ENCODE data around the gene CACTIN. TPM values are rescaled to one million over a fixed set of nuclear protein-coding genes. Genes with fewer than 3 reads are reported as not detected.

CACTIN gene
- total and polyA plus RNA-seq, 4 donors = 11.0 to 32.6 (median 27.9) TPM

- H3K4me3 ChIP-seq (ENCODE audit: low read depth, low read length) = no peak overlapping the region
- no peaks in the 10 kb centered on the region for H3K9me3 ChIP-seq (ENCODE audit: control insufficient read depth, insufficient read depth, low read length)
- peaks cover 92% of the 10 kb centered on the region for H3K36me3 ChIP-seq (ENCODE audit: control insufficient read depth, insufficient read depth, low read length)
- H3K27me3 ChIP-seq (ENCODE audit: control insufficient read depth, insufficient read depth, low read length) = no peaks in the 10 kb centered on the region
- WGBS (ENCODE audit: insufficient coverage) = 91% methylated on average over 55 of the region's 55 CpGs
- H3K4me1 ChIP-seq (ENCODE audit: control insufficient read depth, insufficient read depth, low read length) = no peaks in the 10 kb centered on the region
- no peak for DNase-seq (ENCODE audit: low read depth in 4 of 6, low spot score in 6 of 6)
- no peak overlapping the region for H3K27ac ChIP-seq (ENCODE audit: low read depth, low read length)
Measured at GRCh38 chr19:3638208-3639193, 11.9 kb upstream of the CACTIN start.

GRCh38 chr19:3637621-3638020 is 11.0 kb upstream of the CACTIN start:
- no peak overlapping the region for H3K4me3 ChIP-seq (ENCODE audit: low read depth, low read length)
- DNase-seq (ENCODE audit: low read depth in 4 of 6, low spot score in 6 of 6) = no peak
- 95% methylated on average over 22 of the region's 23 CpGs for WGBS (ENCODE audit: insufficient coverage)

GRCh38 chr19:3636962-3637361 is 10.4 kb upstream of the CACTIN start:
- Histone ChIP-seq H3K9me3 (ENCODE audit: control insufficient read depth, insufficient read depth, low read length) (no peaks in the 10 kb centered on the region), H3K27me3 (ENCODE audit: control insufficient read depth, insufficient read depth, low read length) (no peaks in the 10 kb centered on the region), H3K4me3 (ENCODE audit: low read depth, low read length) (no peak overlapping the region), H3K4me1 (ENCODE audit: control insufficient read depth, insufficient read depth, low read length) (no peaks in the 10 kb centered on the region), H3K36me3 (ENCODE audit: control insufficient read depth, insufficient read depth, low read length) (peaks cover 92% of the 10 kb centered on the region), H3K27ac (ENCODE audit: low read depth, low read length) (no peak overlapping the region)
- 94% methylated on average over 20 of the region's 20 CpGs for WGBS (ENCODE audit: insufficient coverage)
- DNase-seq (ENCODE audit: low read depth in 4 of 6, low spot score in 6 of 6) = no peak

More at GRCh38 chr19:3637621-3638020, 11.0 kb upstream of the CACTIN start:
- Histone ChIP-seq H3K9me3 (ENCODE audit: control insufficient read depth, insufficient read depth, low read length) (no peaks in the 10 kb centered on the region), H3K36me3 (ENCODE audit: control insufficient read depth, insufficient read depth, low read length) (peaks cover 92% of the 10 kb centered on the region), H3K4me1 (ENCODE audit: control insufficient read depth, insufficient read depth, low read length) (no peaks in the 10 kb centered on the region), H3K27ac (ENCODE audit: low read depth, low read length) (no peak overlapping the region), H3K27me3 (ENCODE audit: control insufficient read depth, insufficient read depth, low read length) (no peaks in the 10 kb centered on the region)

GRCh38 chr19:3636506-3636905 is 9.9 kb upstream of the CACTIN start:
- 85% methylated on average over 20 of the region's 20 CpGs for WGBS (ENCODE audit: insufficient coverage)
- no peak overlapping the region for H3K27ac ChIP-seq (ENCODE audit: low read depth, low read length)
- no peaks in the 10 kb centered on the region for H3K4me1 ChIP-seq (ENCODE audit: control insufficient read depth, insufficient read depth, low read length)
- H3K4me3 ChIP-seq (ENCODE audit: low read depth, low read length) = no peak overlapping the region
- H3K36me3 ChIP-seq (ENCODE audit: control insufficient read depth, insufficient read depth, low read length) = peaks cover 92% of the 10 kb centered on the region
- no peaks in the 10 kb centered on the region for H3K27me3 ChIP-seq (ENCODE audit: control insufficient read depth, insufficient read depth, low read length)
- H3K9me3 ChIP-seq (ENCODE audit: control insufficient read depth, insufficient read depth, low read length) = no peaks in the 10 kb centered on the region
- no peak for DNase-seq (ENCODE audit: low read depth in 4 of 6, low spot score in 6 of 6)

GRCh38 chr19:3634496-3635045 is 8.0 kb upstream of the CACTIN start:
- WGBS (ENCODE audit: insufficient coverage) = 96% methylated on average over 19 of the region's 19 CpGs
- Histone ChIP-seq H3K27ac (ENCODE audit: low read depth, low read length) (no peak overlapping the region), H3K36me3 (ENCODE audit: control insufficient read depth, insufficient read depth, low read length) (peaks cover 93% of the 10 kb centered on the region), H3K27me3 (ENCODE audit: control insufficient read depth, insufficient read depth, low read length) (no peaks in the 10 kb centered on the region), H3K4me3 (ENCODE audit: low read depth, low read length) (no peak overlapping the region), H3K9me3 (ENCODE audit: control insufficient read depth, insufficient read depth, low read length) (no peaks in the 10 kb centered on the region), H3K4me1 (ENCODE audit: control insufficient read depth, insufficient read depth, low read length) (no peaks in the 10 kb centered on the region)
- no peak for DNase-seq (ENCODE audit: low read depth in 4 of 6, low spot score in 6 of 6)

DNA sequence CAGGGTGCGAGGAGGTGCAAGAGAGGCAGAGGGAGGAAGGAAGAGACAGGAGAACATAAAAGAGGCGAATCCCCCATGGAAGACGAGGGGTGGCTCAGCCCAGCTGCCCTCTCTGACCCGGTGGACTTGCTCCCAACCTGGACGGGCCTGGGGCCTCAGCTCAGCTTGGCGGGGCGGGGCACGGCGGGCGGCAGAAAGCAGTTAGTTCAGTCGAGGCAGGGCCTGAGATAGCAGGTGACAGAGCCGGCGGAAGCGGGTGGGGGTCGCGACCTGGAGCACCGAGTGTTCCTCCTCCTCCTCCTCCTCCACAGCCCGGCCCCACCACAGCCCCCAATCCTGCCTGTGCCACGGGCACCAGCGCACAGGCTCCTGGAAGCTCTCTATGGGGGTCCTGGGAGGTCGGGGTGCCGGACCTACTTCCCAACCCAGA is 7.0 kb upstream of the CACTIN start:
- H3K27ac ChIP-seq (ENCODE audit: low read depth, low read length) = no peak overlapping the region
- no peak overlapping the region for H3K4me3 ChIP-seq (ENCODE audit: low read depth, low read length)
- WGBS (ENCODE audit: insufficient coverage) = 90% methylated on average over 20 of the region's 22 CpGs
- peaks cover 83% of the 10 kb centered on the region for H3K36me3 ChIP-seq (ENCODE audit: control insufficient read depth, insufficient read depth, low read length)
- DNase-seq (ENCODE audit: low read depth in 4 of 6, low spot score in 6 of 6) = no peak
- H3K27me3 ChIP-seq (ENCODE audit: control insufficient read depth, insufficient read depth, low read length) = no peaks in the 10 kb centered on the region
- no peaks in the 10 kb centered on the region for H3K9me3 ChIP-seq (ENCODE audit: control insufficient read depth, insufficient read depth, low read length)
- no peaks in the 10 kb centered on the region for H3K4me1 ChIP-seq (ENCODE audit: control insufficient read depth, insufficient read depth, low read length)

- 88% methylated on average over 49 of the region's 50 CpGs for WGBS (ENCODE audit: insufficient coverage)
- Histone ChIP-seq H3K4me3 (ENCODE audit: low read depth, low read length) (no peak overlapping the region), H3K27me3 (ENCODE audit: control insufficient read depth, insufficient read depth, low read length) (no peaks in the 10 kb centered on the region), H3K9me3 (ENCODE audit: control insufficient read depth, insufficient read depth, low read length) (no peaks in the 10 kb centered on the region), H3K36me3 (ENCODE audit: control insufficient read depth, insufficient read depth, low read length) (peaks cover 76% of the 10 kb centered on the region), H3K4me1 (ENCODE audit: control insufficient read depth, insufficient read depth, low read length) (no peaks in the 10 kb centered on the region), H3K27ac (ENCODE audit: low read depth, low read length) (no peak overlapping the region)
- DNase-seq (ENCODE audit: low read depth in 4 of 6, low spot score in 6 of 6) = no peak
Measured at GRCh38 chr19:3632739-3633558, 6.4 kb upstream of the CACTIN start.

GRCh38 chr19:3632098-3632497 is 5.5 kb upstream of the CACTIN start:
- no peak for DNase-seq (ENCODE audit: low read depth in 4 of 6, low spot score in 6 of 6)
- no peak overlapping the region for H3K4me3 ChIP-seq (ENCODE audit: low read depth, low read length)
- H3K36me3 ChIP-seq (ENCODE audit: control insufficient read depth, insufficient read depth, low read length) = peaks cover 68% of the 10 kb centered on the region
- peaks cover 4% of the 10 kb centered on the region for H3K4me1 ChIP-seq (ENCODE audit: control insufficient read depth, insufficient read depth, low read length)
- H3K9me3 ChIP-seq (ENCODE audit: control insufficient read depth, insufficient read depth, low read length) = no peaks in the 10 kb centered on the region
- no peaks in the 10 kb centered on the region for H3K27me3 ChIP-seq (ENCODE audit: control insufficient read depth, insufficient read depth, low read length)
- no peak overlapping the region for H3K27ac ChIP-seq (ENCODE audit: low read depth, low read length)
- WGBS (ENCODE audit: insufficient coverage) = 86% methylated on average over 13 of the region's 16 CpGs

DNA sequence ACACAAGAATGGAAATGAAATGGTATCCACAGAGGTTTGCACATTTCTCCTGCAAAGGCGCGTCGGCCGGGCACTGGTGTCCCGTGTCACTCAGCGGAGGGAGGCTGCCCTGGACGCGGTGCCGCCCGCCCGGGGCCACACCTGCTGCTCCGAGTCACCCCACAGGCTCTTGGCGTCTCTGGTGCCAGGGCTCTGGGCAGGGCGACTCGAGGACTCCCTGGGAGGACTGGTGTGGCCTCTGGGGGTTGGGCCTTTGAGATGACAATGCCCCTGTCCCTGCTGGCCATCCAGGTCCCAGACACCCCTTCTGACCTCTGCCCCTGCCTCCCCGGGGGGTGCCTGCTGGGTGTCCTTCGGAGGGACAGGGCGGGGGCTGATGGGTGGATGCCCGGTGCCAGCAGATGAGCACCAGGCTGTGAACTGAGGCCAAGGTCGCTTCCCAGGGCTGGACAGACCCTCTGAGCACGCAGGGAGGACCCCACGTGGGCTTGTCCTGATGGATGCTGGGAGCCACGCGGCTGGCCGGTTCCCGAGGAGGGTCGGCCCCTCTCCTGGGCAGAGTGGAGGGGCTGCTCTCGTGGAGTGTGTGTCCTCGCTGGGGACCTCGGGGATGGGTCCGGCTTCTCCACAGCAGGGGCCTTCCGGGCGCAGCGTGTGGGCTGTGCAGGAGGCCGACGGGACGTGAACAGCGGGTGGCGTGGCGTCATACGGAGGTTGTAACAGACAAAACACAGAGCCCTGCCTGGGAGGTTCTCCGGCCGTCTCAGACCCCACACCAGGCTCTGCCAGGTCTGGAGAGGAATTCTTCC is 4.7 kb upstream of the CACTIN start:
- WGBS (ENCODE audit: insufficient coverage) = 90% methylated on average over 36 of the region's 43 CpGs
- H3K36me3 ChIP-seq (ENCODE audit: control insufficient read depth, insufficient read depth, low read length) = peaks cover 60% of the 10 kb centered on the region
- no peak overlapping the region for H3K4me3 ChIP-seq (ENCODE audit: low read depth, low read length)
- H3K27me3 ChIP-seq (ENCODE audit: control insufficient read depth, insufficient read depth, low read length) = no peaks in the 10 kb centered on the region
- no peaks in the 10 kb centered on the region for H3K9me3 ChIP-seq (ENCODE audit: control insufficient read depth, insufficient read depth, low read length)
- no peak for DNase-seq (ENCODE audit: low read depth in 4 of 6, low spot score in 6 of 6)
- no peak overlapping the region for H3K27ac ChIP-seq (ENCODE audit: low read depth, low read length)
- H3K4me1 ChIP-seq (ENCODE audit: control insufficient read depth, insufficient read depth, low read length) = peaks cover 8% of the 10 kb centered on the region
